AG09309 (cell line): ENCODE results near the gene RBKS.

ENCODE experiments used
- DNase-seq: peaks from one replicate; pipeline ENCODE4 v3.0.0-alpha.2; 2010; ENCODE audit warnings: low read depth
- H3K4me3 ChIP-seq: 2 replicates; pipeline ENCODE4 v1.5.1; 2011; ENCODE audit warnings: mild to moderate bottlenecking, low read depth, low read length, moderate library complexity; ENCODE audit not compliant: control insufficient read depth
- CTCF ChIP-seq: IDR thresholded peaks from 2 replicates; pipeline ENCODE4 v1.5.1; 2011; ENCODE audit warnings: mild to moderate bottlenecking, low read depth, low read length, inconsistent platforms; ENCODE audit not compliant: insufficient read depth, control insufficient read depth; ENCODE audit errors: missing control alignments

The RBKS gene

DNA sequence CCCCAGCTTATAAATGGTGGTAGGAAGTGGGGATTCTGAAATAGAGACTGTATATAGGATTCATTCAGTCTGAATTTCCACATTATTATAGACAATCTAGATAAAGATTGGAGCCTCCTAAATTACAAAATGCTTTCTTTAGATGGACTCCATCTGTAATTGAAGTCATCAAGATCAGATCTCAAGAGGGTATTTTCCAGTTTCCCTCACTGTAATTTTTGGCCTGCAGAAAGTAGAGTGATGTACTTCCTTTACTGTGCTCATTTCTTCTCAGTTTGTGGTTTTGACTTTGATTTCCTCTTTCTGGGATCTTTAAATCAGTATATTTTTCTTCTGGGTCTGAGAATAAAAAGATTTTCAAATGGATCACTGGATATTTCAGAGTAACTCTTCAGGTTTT lies 7.5 kb upstream of the RBKS start:
- no peak for TF ChIP-seq CTCF
- DNase-seq: no peak

GRCh38 chr2:27893006-27893405 lies 2.8 kb upstream of the RBKS start:
- TF ChIP-seq CTCF: no peak
- no peak for DNase-seq

More for the DNA sequence above, 7.5 kb upstream of the RBKS start:
- H3K4me3 ChIP-seq: no peak overlapping the region

GRCh38 chr2:27891673-27892105 lies 1.5 kb upstream of the RBKS start:
- DNase-seq: no peak
- TF ChIP-seq CTCF: no peak
- H3K4me3 ChIP-seq: no peak overlapping the region

More at GRCh38 chr2:27893006-27893405, 2.8 kb upstream of the RBKS start:
- no peak overlapping the region for H3K4me3 ChIP-seq

GRCh38 chr2:27890924-27891672 lies 911 bp upstream of the RBKS start:
- peak; percentile 20 for DNase-seq
- H3K4me3 ChIP-seq: peak overlapping the region; percentile 80
- TF ChIP-seq CTCF: no peak

GRCh38 chr2:27889774-27890145 lies 427 bp downstream of the RBKS start:
- DNase-seq: no peak
- no peak for TF ChIP-seq CTCF
- H3K4me3 ChIP-seq: peak overlapping the region; percentile 80

DNA sequence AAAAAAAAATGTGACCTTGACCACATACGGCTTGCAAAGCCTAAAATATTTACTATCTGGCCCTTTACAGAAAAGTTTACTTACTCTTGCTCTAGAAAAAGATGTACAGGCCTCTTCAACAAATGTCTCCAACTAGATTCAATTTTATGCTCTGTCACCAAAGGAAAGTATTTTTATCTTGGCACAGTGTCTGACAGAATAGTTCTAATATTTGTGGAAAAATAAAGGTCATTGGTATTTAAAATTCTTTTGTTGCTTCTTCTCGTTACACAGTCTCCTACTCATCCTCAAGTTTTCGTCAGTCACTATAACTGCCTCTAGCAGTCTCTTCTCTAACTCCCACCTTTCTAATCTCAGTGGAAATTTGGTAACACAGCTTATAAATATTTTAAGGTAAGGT lies 1.4 kb downstream of the RBKS start:
- H3K4me3 ChIP-seq: no peak overlapping the region
- no peak for TF ChIP-seq CTCF
- peak; percentile 18 for DNase-seq
